ENCODE results near the gene DENND1B. TPM values are rescaled to one million over a fixed set of nuclear protein-coding genes. Genes with fewer than 3 reads are reported as not detected.

Gene DENND1B
- total and polyA plus RNA-seq, 9 of the 15 experiments (the other 6 are each of a cell fraction or from before 2014, with no cell fraction given): 2.1 to 12.1 (median 7.5) TPM

DNA sequence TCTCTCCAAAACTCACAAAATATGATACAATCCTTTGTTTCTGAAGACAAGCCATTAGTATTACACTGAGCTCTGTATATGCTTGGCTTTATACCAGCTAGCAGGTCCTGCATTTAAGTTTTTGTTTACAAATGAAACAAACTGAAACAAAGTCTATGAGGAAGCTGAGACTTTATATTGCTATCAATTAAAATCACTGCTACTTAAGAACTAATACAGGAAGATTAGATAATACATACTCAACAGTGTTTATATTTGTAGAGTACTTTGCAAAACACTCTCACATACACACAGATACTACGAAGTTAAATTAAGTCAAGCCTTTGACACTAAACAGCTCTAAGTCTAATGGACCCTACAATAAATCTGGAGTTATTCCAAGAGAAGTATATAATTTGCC lies 259.9 kb downstream of the DENND1B start:
- ChIA-PET POLR2A (no interaction called here), CTCF (ENCODE audit: low intra/inter-chr PET ratio) (no interaction called here)
- H4K20me1 ChIP-seq (replicated peaks; ENCODE audit: control insufficient read depth, insufficient read depth, low read length): no peaks in the 10 kb centered on the region
- DNase-seq (ENCODE audit: extremely low read depth in 1 of 4, low spot score in 3 of 4) (no peak), ATAC-seq (no peak), FAIRE-seq (no peak)
- 53% methylated on average over 1 of the region's 1 CpG for WGBS (ENCODE audit: insufficient coverage, low coverage, missing lambda C conversion rate)
- no peak overlapping the region for H2AFZ ChIP-seq (ENCODE audit: low read depth, low read length)
- intact Hi-C loops (cut with micrococcal nuclease): loop anchor here (10.0 kb wide), 1 partner anchor 549 kb away; no protein-coding TSS in a partner anchor
- H3K79me2 ChIP-seq (ENCODE audit: control insufficient read depth, insufficient read depth, low read length): no peaks in the 10 kb centered on the region
- in situ Hi-C loops (cut with MboI): no loop called here
- peaks cover 3% of the 10 kb centered on the region; the same call in 1 of the 3 replicates for H3K36me3 ChIP-seq (ENCODE audit: control insufficient read depth, insufficient read depth, low read length)
- no peaks in the 10 kb centered on the region for H3K9me3 ChIP-seq (replicated peaks; ENCODE audit: control insufficient read depth, insufficient read depth, low read depth, low read length)
- H3K27ac ChIP-seq (ENCODE audit: extremely low read depth, low read depth, low read length): no peak overlapping the region
- H3K9me1 ChIP-seq (ENCODE audit: control insufficient read depth, insufficient read depth, low read length): no peaks in the 10 kb centered on the region
- no TSS peak for BruUV-seq (replicated peaks)
- no peak overlapping the region for H3K9ac ChIP-seq (ENCODE audit: insufficient read depth in 1 of 2, low read depth in 2 of 2, low read length in 2 of 2)
- no peaks in the 10 kb centered on the region for H3K4me1 ChIP-seq (replicated peaks in 1 of 2; ENCODE audit: control insufficient read depth in 2 of 2, insufficient read depth in 2 of 2, low read length in 2 of 2)
- H3K27me3 ChIP-seq (ENCODE audit: control insufficient read depth in 2 of 2, insufficient read depth in 2 of 2, low read length in 2 of 2): no peaks in the 10 kb centered on the region
- no peak overlapping the region for H3K4me2 ChIP-seq (ENCODE audit: insufficient read depth, low read length)
- H3K4me3 ChIP-seq: no peak overlapping the region
- no peak for TF ChIP-seq PCBP1 (IDR thresholded peaks at IDR 0.05; ENCODE audit: low read depth, low read length, poor library complexity, severe bottlenecking)
- TF ChIP-seq WHSC1 (IDR thresholded peaks at IDR 0.05; ENCODE audit: low read length): no peak
- no peak for TF ChIP-seq NBN (IDR thresholded peaks at IDR 0.05; ENCODE audit: low read depth)
- no peak for TF ChIP-seq ZNF146 (CRISPR knock-in tag; IDR thresholded peaks at IDR 0.05; ENCODE audit: unreplicated experiment)
- no peak for TF ChIP-seq MCM7 (IDR thresholded peaks at IDR 0.05)
- no peak for TF ChIP-seq ZNF212 (CRISPR knock-in tag; IDR thresholded peaks at IDR 0.05)
- TF ChIP-seq, protein P1, sequence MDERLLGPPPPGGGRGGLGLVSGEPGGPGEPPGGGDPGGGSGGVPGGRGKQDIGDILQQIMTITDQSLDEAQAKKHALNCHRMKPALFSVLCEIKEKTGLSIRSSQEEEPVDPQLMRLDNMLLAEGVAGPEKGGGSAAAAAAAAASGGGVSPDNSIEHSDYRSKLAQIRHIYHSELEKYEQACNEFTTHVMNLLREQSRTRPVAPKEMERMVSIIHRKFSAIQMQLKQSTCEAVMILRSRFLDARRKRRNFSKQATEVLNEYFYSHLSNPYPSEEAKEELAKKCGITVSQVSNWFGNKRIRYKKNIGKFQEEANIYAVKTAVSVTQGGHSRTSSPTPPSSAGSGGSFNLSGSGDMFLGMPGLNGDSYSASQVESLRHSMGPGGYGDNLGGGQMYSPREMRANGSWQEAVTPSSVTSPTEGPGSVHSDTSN (CRISPR knock-in tag; IDR thresholded peaks at IDR 0.05; ENCODE audit: low read depth): no peak
- TF ChIP-seq, protein P1 (tag; conservative IDR thresholded peaks at IDR 0.05; ENCODE audit: low read depth): no peak
- no peak for TF ChIP-seq SNRNP70 (optimal IDR thresholded peaks at IDR 0.05; ENCODE audit: low read depth, low read length)
- TF ChIP-seq, protein P2, sequence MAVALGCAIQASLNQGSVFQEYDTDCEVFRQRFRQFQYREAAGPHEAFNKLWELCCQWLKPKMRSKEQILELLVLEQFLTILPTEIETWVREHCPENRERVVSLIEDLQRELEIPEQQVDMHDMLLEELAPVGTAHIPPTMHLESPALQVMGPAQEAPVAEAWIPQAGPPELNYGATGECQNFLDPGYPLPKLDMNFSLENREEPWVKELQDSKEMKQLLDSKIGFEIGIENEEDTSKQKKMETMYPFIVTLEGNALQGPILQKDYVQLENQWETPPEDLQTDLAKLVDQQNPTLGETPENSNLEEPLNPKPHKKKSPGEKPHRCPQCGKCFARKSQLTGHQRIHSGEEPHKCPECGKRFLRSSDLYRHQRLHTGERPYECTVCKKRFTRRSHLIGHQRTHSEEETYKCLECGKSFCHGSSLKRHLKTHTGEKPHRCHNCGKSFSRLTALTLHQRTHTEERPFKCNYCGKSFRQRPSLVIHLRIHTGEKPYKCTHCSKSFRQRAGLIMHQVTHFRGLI (CRISPR knock-in tag; IDR thresholded peaks at IDR 0.05): no peak
- TF ChIP-seq, protein P3, sequence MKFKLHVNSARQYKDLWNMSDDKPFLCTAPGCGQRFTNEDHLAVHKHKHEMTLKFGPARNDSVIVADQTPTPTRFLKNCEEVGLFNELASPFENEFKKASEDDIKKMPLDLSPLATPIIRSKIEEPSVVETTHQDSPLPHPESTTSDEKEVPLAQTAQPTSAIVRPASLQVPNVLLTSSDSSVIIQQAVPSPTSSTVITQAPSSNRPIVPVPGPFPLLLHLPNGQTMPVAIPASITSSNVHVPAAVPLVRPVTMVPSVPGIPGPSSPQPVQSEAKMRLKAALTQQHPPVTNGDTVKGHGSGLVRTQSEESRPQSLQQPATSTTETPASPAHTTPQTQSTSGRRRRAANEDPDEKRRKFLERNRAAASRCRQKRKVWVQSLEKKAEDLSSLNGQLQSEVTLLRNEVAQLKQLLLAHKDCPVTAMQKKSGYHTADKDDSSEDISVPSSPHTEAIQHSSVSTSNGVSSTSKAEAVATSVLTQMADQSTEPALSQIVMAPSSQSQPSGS (CRISPR knock-in tag; IDR thresholded peaks at IDR 0.05): no peak
- TF ChIP-seq ZNF586 (CRISPR knock-in tag; conservative IDR thresholded peaks at IDR 0.05): no peak
- no peak for TF ChIP-seq ZNF699 (CRISPR knock-in tag; IDR thresholded peaks at IDR 0.05; ENCODE audit: insufficient replicate concordance)
- no peak for TF ChIP-seq NCOA4 (IDR thresholded peaks at IDR 0.05; ENCODE audit: partially characterized antibody)
- TF ChIP-seq IFI16 (CRISPR knock-in tag; IDR thresholded peaks at IDR 0.05): no peak
- TF ChIP-seq, protein P4, sequence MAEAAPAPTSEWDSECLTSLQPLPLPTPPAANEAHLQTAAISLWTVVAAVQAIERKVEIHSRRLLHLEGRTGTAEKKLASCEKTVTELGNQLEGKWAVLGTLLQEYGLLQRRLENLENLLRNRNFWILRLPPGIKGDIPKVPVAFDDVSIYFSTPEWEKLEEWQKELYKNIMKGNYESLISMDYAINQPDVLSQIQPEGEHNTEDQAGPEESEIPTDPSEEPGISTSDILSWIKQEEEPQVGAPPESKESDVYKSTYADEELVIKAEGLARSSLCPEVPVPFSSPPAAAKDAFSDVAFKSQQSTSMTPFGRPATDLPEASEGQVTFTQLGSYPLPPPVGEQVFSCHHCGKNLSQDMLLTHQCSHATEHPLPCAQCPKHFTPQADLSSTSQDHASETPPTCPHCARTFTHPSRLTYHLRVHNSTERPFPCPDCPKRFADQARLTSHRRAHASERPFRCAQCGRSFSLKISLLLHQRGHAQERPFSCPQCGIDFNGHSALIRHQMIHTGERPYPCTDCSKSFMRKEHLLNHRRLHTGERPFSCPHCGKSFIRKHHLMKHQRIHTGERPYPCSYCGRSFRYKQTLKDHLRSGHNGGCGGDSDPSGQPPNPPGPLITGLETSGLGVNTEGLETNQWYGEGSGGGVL (CRISPR knock-in tag; IDR thresholded peaks at IDR 0.05): no peak
- TF ChIP-seq MECOM (CRISPR knock-in tag; IDR thresholded peaks at IDR 0.05): no peak
